Measurements from ENCODE around the gene SEC23A.
"Not testable (repeated sequence)": the region's sequence is repeated elsewhere in the genome, so short reads cannot be mapped to it uniquely, and the experiment has no call there.

SEC23A gene

DNA sequence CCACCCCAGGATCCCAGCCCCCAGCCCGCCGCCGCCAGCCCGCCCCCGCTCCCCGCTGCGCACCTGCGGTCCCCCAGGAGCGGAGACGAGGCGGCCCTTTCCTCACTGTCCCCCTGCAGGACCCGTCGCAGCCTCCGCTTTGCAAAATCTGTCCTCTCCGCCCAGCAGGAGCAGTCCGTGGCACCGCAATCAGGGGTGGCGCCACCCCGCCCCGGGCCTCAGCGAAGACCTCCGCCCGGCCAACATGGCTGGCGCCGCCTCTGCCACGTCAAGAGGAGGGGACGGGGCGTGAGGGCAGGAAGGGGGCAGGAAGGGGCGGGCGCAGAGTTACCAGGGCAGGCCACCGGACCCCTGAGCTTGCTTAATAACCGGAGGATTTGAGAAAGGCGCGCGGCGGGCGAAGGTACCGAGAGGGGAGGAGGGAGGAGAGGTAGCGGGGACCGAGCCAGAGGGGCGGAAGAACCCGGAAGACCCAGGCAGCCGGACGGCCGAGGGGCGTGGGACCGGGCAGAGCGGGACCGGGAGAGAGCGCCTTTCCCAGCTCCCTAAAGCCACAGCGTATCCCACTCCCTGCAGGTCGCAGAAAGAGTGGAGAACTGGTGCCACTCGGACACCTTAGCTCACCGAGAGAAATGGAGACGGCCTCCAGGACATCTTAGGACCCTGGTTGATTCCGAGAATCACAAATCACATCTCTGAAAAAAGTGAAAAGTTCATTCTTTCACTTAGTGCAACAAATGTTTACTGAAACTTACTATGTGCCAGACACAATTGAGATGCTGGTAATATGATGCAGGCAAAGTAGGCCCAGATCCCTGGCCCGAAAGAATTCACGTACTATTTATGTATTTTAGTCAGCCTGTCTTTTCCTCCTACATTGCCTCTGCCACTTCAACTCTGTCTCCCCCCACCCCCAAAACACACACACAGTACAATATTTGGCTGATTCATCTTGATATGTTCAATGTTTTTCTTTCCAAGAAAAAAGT, at the start of gene SEC23A:
TSS of gene SEC23A (minus strand) at position 267 of the 989 bp plus-strand sequence. CDS start 7,117 bp downstream, outside the sequence.
- peak; percentile 71 for DNase-seq (ENCODE audit: low read depth)

DNA sequence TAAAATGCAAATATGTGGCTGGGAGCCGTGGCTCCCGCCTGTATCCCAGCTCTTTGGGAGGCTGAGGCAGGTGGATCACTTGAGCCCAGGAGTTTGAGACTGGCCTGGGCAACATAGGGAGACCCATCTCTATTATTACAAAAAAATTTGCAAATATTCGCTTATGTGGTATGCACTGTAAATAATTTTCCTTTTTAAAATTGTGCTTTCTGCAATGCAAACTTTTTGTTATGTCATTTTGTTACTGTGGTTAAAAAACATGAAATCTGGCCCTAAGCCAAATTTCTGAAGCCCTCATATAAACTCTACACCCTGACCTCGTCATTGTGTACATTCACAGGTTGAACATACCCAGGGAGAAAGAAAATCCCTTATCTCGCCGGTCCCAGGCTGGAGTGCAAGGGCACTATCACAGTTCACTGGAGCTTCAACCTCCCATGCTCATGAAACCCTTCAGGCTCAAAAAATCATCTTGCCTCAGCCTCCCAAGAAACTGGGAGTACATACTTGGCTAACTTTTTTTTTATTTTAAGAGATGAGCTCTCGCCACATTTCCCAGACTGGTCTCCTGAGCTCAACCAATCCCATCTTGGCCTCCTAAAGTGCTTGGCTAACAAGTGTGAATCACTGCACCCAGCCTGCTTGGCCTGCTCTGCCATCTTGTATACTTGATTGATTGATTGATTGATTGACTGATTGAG, 42.4 kb upstream of the SEC23A start:
- DNase-seq (ENCODE audit: low read depth) = no peak

DNA sequence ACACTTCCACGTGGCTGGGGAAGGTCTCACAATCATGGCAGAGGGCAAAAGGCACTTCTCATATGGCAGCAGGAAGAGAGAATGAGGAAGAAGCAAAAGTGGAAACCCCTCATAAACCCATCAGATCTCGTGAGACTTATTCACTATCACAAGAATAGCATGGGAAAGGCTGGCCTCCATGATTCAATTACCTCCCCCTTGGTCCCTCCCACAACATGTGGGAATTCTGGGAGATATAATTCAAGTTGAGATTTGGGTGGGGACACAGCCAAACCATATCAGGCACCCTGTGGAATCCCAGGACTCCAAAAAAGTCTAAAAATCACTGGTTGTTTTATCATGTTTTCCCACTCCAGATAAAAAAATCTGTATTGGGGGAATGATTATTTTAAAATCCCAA, 40.2 kb upstream of the SEC23A start:
- not testable (repeated sequence) for DNase-seq (ENCODE audit: low read depth)

DNA sequence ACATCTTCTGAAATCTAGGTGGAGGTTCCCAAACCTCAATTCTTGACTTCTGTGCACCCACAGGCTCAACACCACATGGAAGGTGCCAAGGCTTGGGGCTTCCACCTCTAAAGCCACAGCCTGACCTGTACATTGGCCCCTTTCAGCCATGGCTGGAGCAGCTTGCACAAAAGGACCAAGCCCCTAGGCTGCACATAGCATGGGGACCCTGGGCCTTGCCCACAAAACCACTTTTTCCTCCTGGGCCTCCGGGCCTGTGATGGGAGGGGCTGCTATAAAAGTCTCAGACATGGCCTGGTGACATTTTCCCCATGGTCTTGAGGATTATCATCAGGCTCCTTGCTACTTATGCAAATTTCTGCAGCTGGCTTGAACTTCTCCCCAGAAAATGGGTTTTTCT, 38.6 kb upstream of the SEC23A start:
- DNase-seq (ENCODE audit: low read depth) = not testable (repeated sequence)

DNA sequence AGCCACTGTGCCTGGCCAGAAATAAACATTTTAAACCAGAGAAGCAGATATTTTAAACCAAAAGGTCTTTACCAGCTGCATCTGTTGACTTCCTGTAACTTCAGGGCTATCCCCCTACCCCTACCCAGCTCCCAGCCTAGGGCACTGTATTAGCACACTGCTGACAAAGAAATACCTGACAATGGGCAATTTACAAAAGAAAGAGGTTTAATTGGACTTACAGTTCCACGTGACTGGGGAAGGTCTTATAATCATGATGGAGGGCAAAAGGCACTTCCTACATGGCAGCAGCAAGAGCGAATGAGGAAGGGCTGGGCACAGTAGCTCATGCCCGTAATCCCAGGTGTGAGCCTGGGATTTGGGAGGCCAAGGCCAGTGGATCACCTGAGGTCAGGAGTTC, 37.1 kb upstream of the SEC23A start:
- no peak for DNase-seq (ENCODE audit: low read depth)

DNA sequence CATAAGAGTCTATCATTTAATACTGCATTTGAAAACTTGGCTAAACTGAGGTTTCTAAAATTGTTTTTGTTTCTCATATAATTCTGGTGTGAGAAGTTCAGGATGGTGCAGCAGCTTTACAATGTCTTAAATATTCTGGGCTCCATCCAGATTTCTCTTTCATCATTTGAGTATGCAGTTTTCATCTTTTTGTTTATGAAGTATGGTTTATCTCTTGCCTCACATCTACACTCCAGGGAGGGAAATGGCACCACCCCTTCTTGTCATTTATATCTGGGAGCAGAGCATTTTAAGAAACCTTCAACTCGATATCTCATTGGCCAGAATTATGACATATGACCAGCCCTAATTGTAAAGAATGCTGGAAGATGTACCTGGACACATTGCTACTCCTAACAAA, 35.4 kb upstream of the SEC23A start:
- DNase-seq (ENCODE audit: low read depth) = no peak

DNA sequence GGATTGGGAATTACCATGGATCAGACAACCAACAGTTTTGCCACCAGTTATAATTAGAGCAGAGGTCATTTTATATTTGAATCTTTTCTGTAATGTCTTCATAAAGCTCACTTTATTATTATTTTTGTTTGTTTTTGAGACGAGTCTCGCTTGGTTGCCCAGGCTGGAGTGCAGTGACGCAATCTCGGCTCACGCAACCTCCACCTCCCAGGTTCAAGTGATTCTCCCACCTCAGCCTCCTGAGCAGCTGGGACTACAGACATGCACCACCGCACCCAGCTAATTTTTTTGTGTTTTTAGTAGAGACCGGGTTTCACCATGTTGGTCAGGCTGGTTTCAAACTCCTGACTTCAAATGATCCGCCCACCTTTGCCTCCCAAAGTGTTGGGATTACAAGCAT, 34.8 kb upstream of the SEC23A start:
- not testable (repeated sequence) for DNase-seq (ENCODE audit: low read depth)

DNA sequence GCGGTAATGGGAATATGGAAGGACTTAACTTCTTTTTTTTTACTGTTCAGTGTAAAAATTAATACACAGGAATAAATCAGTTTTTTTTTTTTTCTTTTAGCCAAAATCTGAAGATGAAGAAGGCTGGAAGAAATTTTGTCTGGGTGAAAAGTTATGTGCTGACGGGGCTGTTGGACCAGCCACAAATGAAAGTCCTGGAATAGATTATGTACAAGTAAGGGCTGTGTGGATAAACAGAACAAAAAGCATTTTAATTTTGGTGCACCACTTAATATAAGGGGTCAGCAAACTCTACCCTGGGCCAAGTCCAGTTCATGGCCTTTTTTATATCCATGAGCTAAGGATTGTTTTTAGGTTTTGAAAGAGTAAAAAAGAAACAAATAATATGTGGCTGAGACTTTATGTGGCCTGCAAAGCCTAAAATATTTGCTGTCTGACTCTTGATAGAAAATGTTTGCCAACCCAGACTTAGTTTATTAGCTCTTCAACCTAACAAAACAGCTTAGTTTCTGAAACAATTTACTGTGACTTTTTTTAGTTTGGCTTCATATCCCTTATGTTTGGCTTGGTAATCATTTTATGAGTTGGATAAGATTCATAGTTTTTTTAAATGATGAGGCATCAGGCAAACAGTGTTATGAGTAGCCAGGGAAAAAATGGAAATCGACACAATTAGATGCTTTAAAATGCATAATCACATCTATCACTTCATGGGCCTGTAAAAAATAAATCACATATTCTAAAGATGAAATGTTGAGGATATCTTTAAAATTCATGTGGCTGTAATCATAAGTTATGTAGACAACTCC, 19.5 kb upstream of the SEC23A start:
- DNase-seq (ENCODE audit: low read depth) = peak; percentile 30

DNA sequence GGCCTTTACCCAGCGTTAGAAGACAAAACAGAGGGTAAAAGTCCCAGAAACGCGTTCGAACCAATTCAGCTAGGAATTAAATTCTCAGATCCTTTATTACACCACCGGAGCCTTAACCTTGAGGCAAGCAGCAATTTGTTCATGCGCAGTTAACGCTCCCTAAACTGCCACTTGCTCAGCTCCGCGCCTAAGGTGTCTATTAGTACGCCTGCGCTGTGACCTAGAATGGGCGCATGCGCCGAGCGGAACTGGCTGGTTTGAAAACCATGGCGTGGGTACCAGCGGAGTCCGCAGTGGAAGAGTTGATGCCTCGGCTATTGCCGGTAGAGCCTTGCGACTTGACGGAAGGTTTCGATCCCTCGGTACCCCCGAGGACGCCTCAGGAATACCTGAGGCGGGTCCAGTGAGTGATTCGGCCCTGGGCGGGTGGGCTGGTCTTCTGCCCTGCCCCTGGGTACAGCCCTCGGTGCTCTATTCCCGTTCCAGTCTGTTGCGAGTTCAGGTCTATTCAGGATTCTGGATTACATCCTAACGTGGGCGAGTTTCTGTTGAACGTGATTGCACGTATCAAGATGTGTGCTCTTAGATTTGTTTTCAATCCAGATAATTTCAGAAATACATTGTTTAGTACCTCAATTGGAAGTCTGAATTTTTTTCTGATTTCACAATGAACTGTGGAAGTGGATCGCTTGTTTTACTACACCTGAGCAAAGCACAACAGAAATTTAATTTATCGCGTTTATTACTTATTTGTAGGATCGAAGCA, 11.2 kb upstream of the SEC23A start, which contains the start of gene GEMIN2:
TSS of gene GEMIN2 (plus strand) at position 251 of the 766 bp plus-strand sequence. CDS start at position 267, 16 bp downstream.
- DNase-seq (ENCODE audit: low read depth) = peak; percentile 86

DNA sequence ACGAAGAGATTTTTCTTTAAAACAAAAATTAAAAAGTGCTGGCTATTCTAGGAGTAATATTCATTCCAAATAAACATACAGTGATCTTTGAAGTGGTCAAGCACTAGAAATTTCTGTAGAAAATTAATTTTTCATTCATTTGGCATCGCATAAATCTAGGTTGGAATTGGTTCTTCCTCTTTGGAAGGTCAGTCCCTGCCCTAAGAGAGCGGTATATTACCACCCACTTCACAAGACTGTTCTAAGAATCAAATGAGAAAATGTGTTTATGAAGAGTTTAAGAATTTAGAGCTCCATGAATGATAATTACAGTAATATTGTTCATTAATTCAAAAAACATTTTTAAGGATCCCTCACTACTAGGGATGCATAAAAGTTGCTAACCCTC, 10.6 kb upstream of the SEC23A start:
- DNase-seq (ENCODE audit: low read depth) = no peak

DNA sequence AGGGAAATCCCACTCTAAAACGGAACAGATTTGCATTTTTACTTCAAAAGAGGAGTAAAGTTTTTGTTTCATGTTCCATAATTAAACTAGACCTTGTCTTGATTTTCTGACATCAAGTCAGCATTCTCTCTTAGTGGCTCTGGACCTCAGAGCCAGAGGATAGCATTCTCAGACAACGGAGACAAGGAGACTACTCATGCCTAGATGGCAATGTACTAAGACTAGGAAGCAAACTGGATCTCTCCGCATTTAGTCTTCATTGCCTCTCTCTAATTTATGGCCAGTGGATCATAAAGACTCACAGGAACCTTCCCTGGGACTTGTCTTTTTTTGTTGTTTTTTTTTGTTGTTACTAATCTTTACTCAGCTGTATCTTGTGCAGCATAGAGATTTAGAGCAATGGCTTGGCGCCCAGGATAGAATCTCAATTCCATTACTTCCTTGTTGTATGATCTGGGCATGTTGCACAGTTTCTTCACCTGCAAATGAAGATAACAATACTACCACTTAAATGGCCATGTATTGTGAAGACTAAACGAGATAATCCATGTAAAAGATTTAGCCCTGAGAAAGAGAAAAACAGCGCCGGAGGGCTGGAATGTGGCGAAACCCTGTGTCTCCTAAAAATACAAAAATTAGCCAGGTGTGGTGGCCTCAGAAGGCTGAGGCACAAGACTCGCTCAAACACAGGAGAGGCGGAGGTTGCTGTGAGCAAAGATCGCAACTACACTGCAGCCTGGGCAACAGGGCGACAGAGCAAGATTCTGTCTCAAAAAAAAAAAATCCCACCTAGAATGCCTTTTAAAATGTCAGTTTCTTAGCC, 7.1 kb upstream of the SEC23A start:
- DNase-seq (ENCODE audit: low read depth) = no peak

DNA sequence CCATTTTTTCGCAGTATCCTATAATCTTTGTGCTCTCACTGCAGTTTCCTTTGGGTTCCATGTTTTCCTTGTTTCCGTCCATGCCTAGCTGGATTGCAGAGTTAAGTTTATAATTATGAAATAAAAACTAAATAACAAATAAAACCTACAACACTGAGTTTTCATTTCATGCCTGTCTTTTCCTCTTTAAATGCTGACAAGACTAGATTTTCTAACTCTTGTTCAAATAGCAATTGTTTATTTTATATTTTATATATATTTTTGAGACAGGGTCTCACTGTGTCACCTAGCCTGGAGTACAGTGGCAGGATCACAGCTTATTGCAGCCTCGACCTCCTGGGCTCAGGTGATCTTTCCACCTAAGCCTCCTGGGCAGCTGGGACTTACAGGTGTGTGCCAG, 5.8 kb upstream of the SEC23A start:
- no peak for DNase-seq (ENCODE audit: low read depth)

DNA sequence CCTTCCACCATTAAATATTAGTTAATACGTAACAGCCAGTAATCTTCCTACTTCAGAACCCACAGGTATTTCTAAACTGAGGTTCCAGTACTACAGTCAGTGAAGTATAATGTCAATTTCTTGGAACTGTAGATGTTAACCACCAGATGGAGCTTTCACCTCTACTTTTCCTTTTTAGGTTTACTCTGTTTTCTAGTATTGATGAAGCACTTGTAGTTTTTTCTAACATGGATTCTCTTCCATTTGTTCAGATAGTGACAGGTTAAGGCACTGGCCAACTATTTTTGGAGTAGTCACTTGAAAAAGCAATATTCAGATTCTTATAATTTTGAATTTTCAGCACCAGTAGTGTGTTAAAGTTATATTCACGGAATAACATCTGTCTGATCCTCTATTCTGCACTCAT, 4.6 kb upstream of the SEC23A start:
- no peak for DNase-seq (ENCODE audit: low read depth)

DNA sequence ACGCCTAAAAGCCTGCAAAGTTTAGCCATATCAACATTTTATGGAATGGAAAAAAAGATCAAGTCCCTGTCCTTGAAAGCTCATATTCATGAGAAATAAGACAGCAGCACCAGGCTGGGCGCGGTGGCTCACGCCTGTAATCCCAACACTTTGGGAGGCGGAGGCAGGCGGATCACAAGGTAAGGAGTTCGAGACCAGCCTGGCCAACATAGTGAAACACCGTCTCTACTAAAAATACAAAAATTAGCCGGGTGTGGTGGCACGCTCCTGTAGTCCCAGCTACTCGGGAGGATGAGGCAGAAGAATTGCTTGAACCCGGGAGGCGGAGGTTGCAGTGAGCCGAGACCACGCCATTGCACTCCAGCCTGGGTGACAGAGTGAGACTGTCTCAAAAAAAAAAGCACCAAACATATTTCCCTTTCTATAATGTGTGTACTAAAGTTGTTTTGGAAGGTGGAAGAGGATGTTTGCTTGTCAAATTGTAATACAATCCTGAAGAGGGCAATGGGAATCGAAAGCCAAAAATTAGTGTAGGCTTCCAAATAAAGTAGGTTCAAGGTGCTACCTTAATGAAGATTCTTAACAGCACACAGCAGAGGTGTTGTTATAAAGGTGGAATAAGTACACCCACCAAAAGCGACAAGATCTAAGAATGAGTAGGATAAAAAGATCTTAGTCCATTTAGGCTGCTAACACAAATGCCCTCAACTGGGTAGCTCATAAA, 1.2 kb upstream of the SEC23A start:
- DNase-seq (ENCODE audit: low read depth) = not testable (repeated sequence)

DNA sequence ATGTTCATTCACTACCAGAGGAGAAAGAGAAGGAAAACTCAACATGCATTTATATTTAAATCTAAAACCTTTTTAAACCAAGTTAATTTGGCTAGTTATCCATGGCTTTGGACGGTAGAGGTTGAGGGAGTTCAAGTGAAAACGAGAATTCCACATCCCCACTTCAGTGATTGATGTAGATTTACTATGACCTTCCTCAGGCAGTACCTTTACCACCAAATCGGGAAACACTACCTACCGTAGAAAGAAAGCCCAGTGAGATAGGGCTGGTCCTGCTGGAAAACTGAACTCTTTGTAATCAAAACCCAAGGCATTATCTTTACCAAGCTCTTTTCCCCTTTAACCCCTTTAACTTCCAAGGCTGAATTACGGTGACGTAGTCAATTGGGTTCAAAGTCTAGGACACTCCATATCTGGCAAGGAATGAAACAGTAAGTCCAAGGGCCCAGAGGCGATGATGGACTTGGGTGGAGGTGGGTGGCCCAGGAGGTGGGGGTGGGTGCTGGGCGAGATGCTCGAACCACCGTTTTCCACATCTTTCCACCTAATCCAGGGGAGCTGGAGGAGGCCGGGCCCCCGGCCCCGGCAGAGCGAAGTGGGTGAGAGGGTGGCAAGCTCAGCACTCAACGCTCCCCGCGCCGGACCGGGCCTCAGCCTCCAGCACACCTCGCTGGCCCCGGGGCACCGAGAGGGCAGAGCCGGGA, 618 bp downstream of the SEC23A start:
- peak; percentile 23 for DNase-seq (ENCODE audit: low read depth)

DNA sequence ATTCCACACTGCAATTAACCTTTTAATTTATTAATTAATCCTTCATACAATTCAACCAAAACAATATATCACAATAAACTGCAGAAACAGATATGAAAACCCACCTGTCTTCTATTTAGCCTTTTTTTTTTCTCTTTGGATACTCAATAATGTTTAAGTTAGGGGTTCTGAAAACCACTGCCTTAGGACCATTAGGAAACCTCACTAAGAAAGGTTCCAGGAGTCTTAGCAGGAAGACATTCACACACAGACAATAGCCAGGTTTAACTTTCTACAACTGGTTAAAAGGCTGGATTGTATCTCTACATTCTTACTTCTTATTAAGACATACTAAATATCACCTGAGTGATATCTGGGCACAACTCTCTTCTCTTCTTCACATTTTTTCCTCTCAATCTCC, 3.3 kb downstream of the SEC23A start:
- no peak for DNase-seq (ENCODE audit: low read depth)

DNA sequence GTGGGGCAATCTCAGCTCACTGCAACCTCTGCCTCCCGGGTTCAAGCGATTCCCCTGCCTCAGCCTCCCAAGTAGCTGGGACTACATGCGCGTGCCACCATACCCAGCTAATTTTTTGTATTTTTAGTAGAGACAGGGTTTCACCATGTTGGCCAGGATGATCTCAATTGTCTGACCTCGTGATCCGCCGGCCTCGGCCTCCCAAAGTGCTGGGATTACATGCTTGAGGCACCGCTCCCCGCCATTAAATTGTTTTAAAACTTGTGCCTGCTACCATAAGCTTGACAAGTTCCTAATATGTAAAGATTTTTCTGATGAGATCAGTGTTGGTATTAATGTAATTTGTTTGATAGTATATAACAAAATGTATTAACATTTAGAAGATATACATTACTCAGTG, 3.8 kb downstream of the SEC23A start:
- DNase-seq (ENCODE audit: low read depth) = not testable (repeated sequence)

DNA sequence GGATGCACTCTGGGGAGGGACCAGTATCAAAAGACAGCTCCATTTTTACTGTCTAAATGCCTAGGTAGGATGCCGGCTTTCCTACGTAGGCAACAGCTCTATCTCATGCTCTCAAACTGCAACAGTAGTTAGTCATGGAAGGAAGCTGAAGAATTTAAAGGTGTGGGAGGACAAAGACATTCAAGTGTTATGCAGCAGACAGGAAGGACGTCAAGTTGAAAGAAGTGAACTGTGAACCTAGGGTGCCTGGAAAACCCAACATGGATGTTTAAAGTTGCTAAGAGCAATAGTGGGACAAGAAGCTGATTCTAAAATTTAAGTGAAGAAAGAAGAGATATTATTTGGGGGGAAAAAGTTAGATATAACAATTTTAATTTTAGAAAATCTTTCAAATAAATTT, 5.9 kb downstream of the SEC23A start:
- no peak for DNase-seq (ENCODE audit: low read depth)

DNA sequence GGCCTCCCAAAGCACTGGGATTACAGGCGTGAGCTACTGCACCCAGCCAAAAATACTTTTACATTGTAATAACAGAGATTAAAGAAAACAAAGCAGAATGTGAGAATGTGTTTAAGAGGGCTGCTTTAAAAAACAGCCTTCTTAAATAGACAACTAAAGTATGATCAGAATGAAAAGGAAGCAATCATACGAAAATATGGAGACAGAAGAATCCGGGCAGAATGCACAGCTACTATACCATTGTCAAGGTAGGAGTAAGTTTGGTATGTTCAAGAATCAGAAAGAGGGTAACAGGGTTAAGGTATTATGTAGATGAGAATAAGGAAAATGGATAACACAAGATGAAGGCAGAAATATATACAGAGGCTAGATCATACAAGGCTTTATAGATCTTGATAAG, 8.5 kb downstream of the SEC23A start:
- DNase-seq (ENCODE audit: low read depth) = no peak

All from GM04504 (cell line).